HEK293 (cell line): ENCODE results near the gene GLO1.

Experiments
- CTCF ChIA-PET: fragments of 350-600 bp; formaldehyde crosslinking; extraction: SDS; loops from one replicate; lab custom pipeline; 2021; ENCODE audit warnings: antibody characterized with exemption; lab: Yijun Ruan, JAX
- POLR2A ChIA-PET: fragments of 300-600 bp; formaldehyde crosslinking; extraction: SDS; loops from one replicate; lab custom pipeline; 2020; ENCODE audit warnings: antibody characterized with exemption, inconsistent platforms; lab: Yijun Ruan, JAX
- H3K27ac ChIP-seq: fragments of 200-500 bp; sonication (Bioruptor generic); 2 replicates; pipeline ENCODE4 v1.5.1; 2014; ENCODE audit warnings: low read depth, low read length, control low read depth, inconsistent platforms; ENCODE audit errors: extremely low read depth
- H3K36me3 ChIP-seq, 2 experiments: fragments of 200-500 bp in 1 of 2; sonication (Bioruptor generic) in 1 of 2; 1 replicate in 1 of 2; 2 replicates in 1 of 2; pipeline ENCODE4 v1.5.1; 2014 to 2017; ENCODE audit warnings: inconsistent platforms in 2 of 2, low read length in 2 of 2; ENCODE audit not compliant: control insufficient read depth in 2 of 2, insufficient read depth in 1 of 2
- H3K4me1 ChIP-seq: fragments of 200-500 bp; sonication (Bioruptor generic); 2 replicates; pipeline ENCODE4 v1.5.1; 2014; ENCODE audit warnings: mild to moderate bottlenecking, low read length, inconsistent platforms; ENCODE audit not compliant: control insufficient read depth, insufficient read depth
- H3K4me3 ChIP-seq: 2 replicates; pipeline ENCODE4 v1.5.1; 2011; ENCODE audit warnings: low read depth, mild to moderate bottlenecking, control low read depth, low read length, moderate library complexity
- H3K9me3 ChIP-seq: fragments of 200-500 bp; sonication (Bioruptor generic); 2 replicates; pipeline ENCODE4 v1.5.1; 2014; ENCODE audit warnings: low read depth, low read length, inconsistent platforms; ENCODE audit not compliant: control insufficient read depth, insufficient read depth
- AEBP2 ChIP-seq: fragments of 450-650 bp; formaldehyde crosslinking; IDR thresholded peaks from 2 replicates; pipeline ENCODE4 v1.5.1; 2016; ENCODE audit warnings: missing biosample characterization, missing genetic modification characterization, borderline replicate concordance
- ATF2 ChIP-seq: fragments of 450-650 bp; formaldehyde crosslinking; IDR thresholded peaks from 2 replicates; pipeline ENCODE4 v1.5.1; 2016; ENCODE audit warnings: missing biosample characterization, missing genetic modification characterization, low read depth
- BCL6B ChIP-seq: fragments of 450-650 bp; formaldehyde crosslinking; IDR thresholded peaks from 2 replicates; pipeline ENCODE4 v1.5.1; 2017; ENCODE audit warnings: missing biosample characterization, missing genetic modification characterization
- MYNN ChIP-seq: fragments of 450-650 bp; formaldehyde crosslinking; IDR thresholded peaks from 2 replicates; pipeline ENCODE4 v1.5.1; 2016; ENCODE audit warnings: missing biosample characterization, missing genetic modification characterization, borderline replicate concordance
- OVOL3 ChIP-seq: fragments of 450-650 bp; formaldehyde crosslinking; IDR thresholded peaks from 2 replicates; pipeline ENCODE4 v1.5.1; 2016; ENCODE audit warnings: missing biosample characterization, missing genetic modification characterization
- PRDM6 ChIP-seq: fragments of 450-650 bp; formaldehyde crosslinking; IDR thresholded peaks from 2 replicates; pipeline ENCODE4 v1.5.1; 2017; ENCODE audit warnings: missing biosample characterization, missing genetic modification characterization
- WT1 ChIP-seq: fragments of 450-650 bp; formaldehyde crosslinking; IDR thresholded peaks from 2 replicates; pipeline ENCODE4 v1.5.1; 2016; ENCODE audit warnings: missing biosample characterization, missing genetic modification characterization
- ZBTB6 ChIP-seq: fragments of 450-650 bp; formaldehyde crosslinking; IDR thresholded peaks from 2 replicates; pipeline ENCODE4 v1.5.1; 2017; ENCODE audit warnings: missing biosample characterization, missing genetic modification characterization
- ZNF18 ChIP-seq: fragments of 450-650 bp; formaldehyde crosslinking; IDR thresholded peaks from 2 replicates; pipeline ENCODE4 v1.5.1; 2016; ENCODE audit warnings: missing biosample characterization, missing genetic modification characterization
- ZNF23 ChIP-seq: fragments of 450-650 bp; formaldehyde crosslinking; IDR thresholded peaks from 2 replicates; pipeline ENCODE4 v1.5.1; 2016; ENCODE audit warnings: missing biosample characterization, missing genetic modification characterization, borderline replicate concordance
- ZNF248 ChIP-seq: fragments of 450-650 bp; formaldehyde crosslinking; IDR thresholded peaks from 2 replicates; pipeline ENCODE4 v1.5.1; 2017; ENCODE audit warnings: missing biosample characterization, missing genetic modification characterization
- ZNF311 ChIP-seq: fragments of 450-650 bp; formaldehyde crosslinking; IDR thresholded peaks from 2 replicates; pipeline ENCODE4 v1.5.1; 2017; ENCODE audit warnings: missing biosample characterization, missing genetic modification characterization, borderline replicate concordance
- ZNF37A ChIP-seq: fragments of 450-650 bp; IDR thresholded peaks from 2 replicates; pipeline ENCODE4 v1.5.1; 2018; ENCODE audit warnings: missing biosample characterization, missing genetic modification characterization
- ZNF571 ChIP-seq: fragments of 450-650 bp; formaldehyde crosslinking; IDR thresholded peaks from 2 replicates; pipeline ENCODE4 v1.5.0; 2017; ENCODE audit warnings: missing biosample characterization, missing genetic modification characterization
- ZNF654 ChIP-seq: fragments of 450-650 bp; formaldehyde crosslinking; IDR thresholded peaks from 2 replicates; pipeline ENCODE4 v1.5.1; 2016; ENCODE audit warnings: low read depth, missing biosample characterization, missing genetic modification characterization

GLO1 gene

GRCh38 chr6:38750968-38751615, 48.1 kb upstream of the GLO1 start:
- Histone ChIP-seq H3K27ac (no peak overlapping the region), H3K36me3 (no peaks in the 10 kb centered on the region)
- POLR2A ChIA-PET = no interaction called here
- TF ChIP-seq ZNF248 (tag by site-specific recombination) (no peak), BCL6B (tag by site-specific recombination) (no peak)
- TF ChIP-seq, all 188 proteins: peak for 0
- Histone ChIP-seq H3K4me1 (peaks cover 6% of the 10 kb centered on the region), H3K4me3 (no peak overlapping the region), H3K9me3 (no peaks in the 10 kb centered on the region)
- CTCF ChIA-PET = interaction anchor here (0.6 to 2.6 kb wide), 3 partner anchors 23 to 559 kb away, joined by 3 to 9 read pairs (median 3); no protein-coding TSS in a partner anchor

- H3K27ac ChIP-seq = no peak overlapping the region
- no peak overlapping the region for H3K4me3 ChIP-seq
- POLR2A ChIA-PET = no interaction called here
- no peak for TF ChIP-seq ZNF23
- TF ChIP-seq ZNF311 = no peak
- H3K36me3 ChIP-seq = no peaks in the 10 kb centered on the region
- CTCF ChIA-PET = interaction anchor here (0.6 to 2.6 kb wide), 2 partner anchors 24 to 41 kb away, joined by 4 to 9 read pairs; no protein-coding TSS in a partner anchor
- no peaks in the 10 kb centered on the region for H3K4me1 ChIP-seq
- H3K9me3 ChIP-seq = no peaks in the 10 kb centered on the region
Measured at GRCh38 chr6:38749473-38749872, 46.5 kb upstream of the GLO1 start.

- Histone ChIP-seq H3K4me1 (no peaks in the 10 kb centered on the region), H3K9me3 (no peaks in the 10 kb centered on the region), H3K27ac (no peak overlapping the region), H3K4me3 (no peak overlapping the region), H3K36me3 (no peaks in the 10 kb centered on the region)
- TF ChIP-seq ZBTB6 (no peak), ZNF654 (tag by site-specific recombination) (peak; percentile 18; the same call in 1 of the 2 replicates)
- ChIA-PET POLR2A (no interaction called here), CTCF (interaction anchor here (0.6 to 2.4 kb wide), 4 partner anchors 14 to 31 kb away, joined by 3 to 8 read pairs (median 4); no protein-coding TSS in a partner anchor)
Measured at GRCh38 chr6:38739532-38739931, 36.6 kb upstream of the GLO1 start.

- TF ChIP-seq ZNF571 (tag by site-specific recombination) = no peak
- TF ChIP-seq ZNF37A = no peak
- no peak for TF ChIP-seq WT1
- TF ChIP-seq PRDM6 (tag by site-specific recombination) = no peak
- no peak for TF ChIP-seq AEBP2 (tag by site-specific recombination)
- no peak for TF ChIP-seq ATF2 (tag by site-specific recombination)
- no peak for TF ChIP-seq MYNN (tag by site-specific recombination)
- no peak for TF ChIP-seq OVOL3 (tag by site-specific recombination)
- no peak for TF ChIP-seq ZNF18
- TF ChIP-seq, all 188 proteins: peak for 0
- Histone ChIP-seq H3K36me3 (no peaks in the 10 kb centered on the region), H3K4me3 (no peak overlapping the region), H3K9me3 (no peaks in the 10 kb centered on the region), H3K4me1 (no peaks in the 10 kb centered on the region), H3K27ac (no peak overlapping the region)
- ChIA-PET POLR2A (no interaction called here), CTCF (interaction anchor here (2.4 kb wide), 1 partner anchor 13 kb away, joined by 8 read pairs; no protein-coding TSS in a partner anchor)
Measured at GRCh38 chr6:38738261-38738660, 35.3 kb upstream of the GLO1 start.
